IMR-90 (cell line): ENCODE measurements around the gene ATP1A4. TPM values are rescaled to one million over a fixed set of nuclear protein-coding genes. Genes with fewer than 3 reads are reported as not detected.

Experiments
- ATAC-seq: fragments of 200-7000 bp; cut with Tn5 transposase; 2 replicates; pipeline ENCODE4 v1.9.1; 2020; ENCODE audit warnings: low read depth, mild to moderate bottlenecking, moderate library complexity
- BruUV-seq: library from RNA; stranded (reverse); fragments of 400-500 nt; replicated peaks from 2 replicates; lab custom pipeline; 2021; lab: Mats Ljungman, UMichigan
- CTCF ChIA-PET: fragments of 300-600 bp; formaldehyde crosslinking; extraction: SDS; loops from one replicate; lab custom pipeline; 2021; ENCODE audit warnings: antibody characterized with exemption; lab: Yijun Ruan, JAX
- POLR2A ChIA-PET: fragments of 300-600 bp; sonication (Branson Sonifier 250); formaldehyde crosslinking; loops from one replicate; lab custom pipeline; 2022; ENCODE audit warnings: antibody characterized with exemption; ENCODE audit not compliant: unreplicated experiment; lab: Charles Lee
- DNase-seq: peaks from one replicate; pipeline ENCODE4 v3.0.0; 2013
- H2AFZ ChIP-seq: replicated peaks from 2 replicates; pipeline ENCODE3; 2013; ENCODE audit warnings: low read length, mild to moderate bottlenecking; ENCODE audit not compliant: poor library complexity
- H2AK5ac ChIP-seq: 2 replicates; pipeline ENCODE4 v1.6.1; 2013; ENCODE audit warnings: low read depth, low read length, inconsistent platforms
- H2AK9ac ChIP-seq: replicated peaks from 2 replicates; pipeline ENCODE3; 2013; ENCODE audit warnings: mild to moderate bottlenecking, low read depth, low read length, moderate library complexity; ENCODE audit not compliant: poor library complexity
- H2BK120ac ChIP-seq: 2 replicates; pipeline ENCODE4 v1.6.1; 2013; ENCODE audit warnings: low read depth, low read length, inconsistent platforms
- H2BK15ac ChIP-seq: 3 replicates; pipeline ENCODE4 v1.6.1; 2013; ENCODE audit warnings: low read depth, low read length, inconsistent platforms
- H2BK20ac ChIP-seq: 2 replicates; pipeline ENCODE4 v1.6.1; 2013; ENCODE audit warnings: low read depth, mild to moderate bottlenecking, inconsistent platforms, low read length, moderate library complexity
- H2BK5ac ChIP-seq: 2 replicates; pipeline ENCODE4 v1.6.1; 2013; ENCODE audit warnings: mild to moderate bottlenecking, low read depth, low read length, inconsistent platforms; ENCODE audit not compliant: poor library complexity, severe bottlenecking
- H3K14ac ChIP-seq: replicated peaks from 2 replicates; pipeline ENCODE4 v1.6.1; 2013; ENCODE audit warnings: low read depth, low read length, inconsistent platforms
- H3K18ac ChIP-seq: 2 replicates; pipeline ENCODE4 v1.6.1; 2013; ENCODE audit warnings: low read depth, low read length, control low read depth
- H3K23ac ChIP-seq: 2 replicates; pipeline ENCODE4 v1.6.1; 2013; ENCODE audit warnings: low read depth, low read length, inconsistent platforms
- H3K27ac ChIP-seq: 2 replicates; pipeline ENCODE4 v1.5.1; 2013; ENCODE audit warnings: mild to moderate bottlenecking, control low read depth, low read length; ENCODE audit not compliant: insufficient read depth
- H3K27me3 ChIP-seq: 2 replicates; pipeline ENCODE4 v1.6.1; 2013; ENCODE audit warnings: low read length; ENCODE audit not compliant: control insufficient read depth, insufficient read depth
- H3K36me3 ChIP-seq: 2 replicates; pipeline ENCODE4 v1.6.1; 2013; ENCODE audit warnings: low read length, mixed read lengths; ENCODE audit not compliant: control insufficient read depth, insufficient read depth
- H3K4ac ChIP-seq: 2 replicates; pipeline ENCODE4 v1.6.1; 2013; ENCODE audit warnings: low read depth, low read length, inconsistent platforms
- H3K4me1 ChIP-seq: 2 replicates; pipeline ENCODE4 v1.6.1; 2013; ENCODE audit warnings: low read length, mixed read lengths; ENCODE audit not compliant: control insufficient read depth, insufficient read depth
- H3K4me2 ChIP-seq: 2 replicates; pipeline ENCODE4 v1.6.1; 2013; ENCODE audit warnings: low read depth, mild to moderate bottlenecking, control low read depth, low read length, moderate library complexity
- H3K4me3 ChIP-seq: 2 replicates; pipeline ENCODE4 v1.5.1; 2013; ENCODE audit warnings: low read depth, mild to moderate bottlenecking, control low read depth, low read length, moderate library complexity; ENCODE audit not compliant: insufficient read depth
- H3K56ac ChIP-seq: 2 replicates; pipeline ENCODE4 v1.6.1; 2013; ENCODE audit warnings: low read length, inconsistent platforms; ENCODE audit not compliant: insufficient read depth; ENCODE audit errors: extremely low read depth
- H3K79me1 ChIP-seq, 2 experiments: 2 replicates each; pipeline ENCODE4 v1.6.1; 2013; ENCODE audit warnings: low read length in 2 of 2, inconsistent platforms in 1 of 2, low read depth in 1 of 2
- H3K9ac ChIP-seq: 2 replicates; pipeline ENCODE4 v1.6.1; 2013; ENCODE audit warnings: low read depth, low read length, control low read depth
- H3K9me1 ChIP-seq: 2 replicates; pipeline ENCODE4 v1.6.1; 2013; ENCODE audit warnings: low read length, inconsistent platforms; ENCODE audit not compliant: insufficient read depth
- H3K9me3 ChIP-seq: 2 replicates; pipeline ENCODE4 v1.6.1; 2013; ENCODE audit warnings: low read length; ENCODE audit not compliant: control insufficient read depth, insufficient read depth
- H4K20me1 ChIP-seq: 2 replicates; pipeline ENCODE4 v1.6.1; 2013; ENCODE audit warnings: low read length, inconsistent platforms; ENCODE audit not compliant: insufficient read depth
- H4K5ac ChIP-seq: 2 replicates; pipeline ENCODE4 v1.6.1; 2013; ENCODE audit warnings: mild to moderate bottlenecking, low read depth, low read length, control low read depth
- H4K8ac ChIP-seq, 2 experiments: 2 replicates each; pipeline ENCODE4 v1.6.1; 2013; ENCODE audit warnings: low read depth in 2 of 2, low read length in 2 of 2, control low read depth in 1 of 2, inconsistent platforms in 1 of 2
- H4K91ac ChIP-seq: 2 replicates; pipeline ENCODE4 v1.6.1; 2013; ENCODE audit warnings: low read depth, low read length, inconsistent platforms; ENCODE audit not compliant: insufficient read depth
- CEBPB ChIP-seq: IDR thresholded peaks from 2 replicates; pipeline ENCODE4 v1.6.1; 2012; ENCODE audit warnings: low read depth, low read length, improper control_type of control experiment
- FOS ChIP-seq: fragments of 150-350 bp; IDR thresholded peaks from 2 replicates; pipeline ENCODE4 v1.6.1; 2016; ENCODE audit warnings: low read depth, low read length
- MAFK ChIP-seq: IDR thresholded peaks from 2 replicates; pipeline ENCODE4 v1.6.1; 2012; ENCODE audit warnings: low read depth, low read length, improper control_type of control experiment
- MAZ ChIP-seq: IDR thresholded peaks from 2 replicates; pipeline ENCODE4 v1.6.1; 2012; ENCODE audit warnings: low read depth, mild to moderate bottlenecking, low read length, improper control_type of control experiment, moderate library complexity, borderline replicate concordance
- RFX5 ChIP-seq: IDR thresholded peaks from 2 replicates; pipeline ENCODE4 v1.8.0; 2012; ENCODE audit warnings: low read depth, mild to moderate bottlenecking, low read length, moderate library complexity
- SMC3 ChIP-seq: fragments of 150-350 bp; IDR thresholded peaks from 2 replicates; pipeline ENCODE4 v1.6.1; 2016; ENCODE audit warnings: low read depth, mild to moderate bottlenecking, antibody characterized with exemption, low read length, moderate library complexity
- WGBS, 2 experiments: methylation state at CpG; one replicate each; pipeline versions ENCODE4 v1.1.5 to v1.1.7; 2013; ENCODE audit warnings: missing lambda C conversion rate in 2 of 2; ENCODE audit not compliant: insufficient read length in 1 of 2; ENCODE audit errors: extremely low coverage in 2 of 2; 5-methylcytosine and 5-hydroxymethylcytosine counted together
- dilution Hi-C: fragments of 300-500 bp; cut with HindIII; formaldehyde crosslinking; loops from one replicate; pipeline ENCODE4 v1.14.3; 2018; ENCODE audit warnings: low sequenced_read_pairs; ENCODE audit not compliant: unreplicated experiment
- in situ Hi-C: fragments of 300-500 bp; cut with MboI; formaldehyde crosslinking; loops from 3 replicates; pipeline ENCODE4 v1.14.3; 2019; ENCODE audit warnings: low sequenced_read_pairs, inconsistent platforms, mixed read lengths
- intact Hi-C: fragments of 100-400 bp; cut with micrococcal nuclease; formaldehyde crosslinking; loops from 2 replicates; pipeline ENCODE4 v1.10.0; 2022
- polyA plus RNA-seq, 3 experiments: library from polyadenylated mRNA; depleted of rRNA; stranded (reverse); fragments of >200 nt; gene quantifications; 2 replicates each; pipeline ENCODE4 v1.2.3, GENCODE V29; 2012; ENCODE audit warnings: low replicate concordance in 1 of 3
- total RNA-seq: library from RNA; depleted of rRNA; stranded (reverse); fragments of >200 nt; gene quantifications from 2 replicates; pipeline ENCODE4 v1.2.3, GENCODE V29; 2012
- TF ChIP-seq, protein P1 (sequence below): fragments of 150-350 bp; IDR thresholded peaks from 2 replicates; pipeline ENCODE4 v1.6.1; 2016; ENCODE audit warnings: low read depth, mild to moderate bottlenecking, low read length, moderate library complexity, borderline replicate concordance

Gene ATP1A4
- total and polyA plus RNA-seq, 2 of the 4 experiments (the other 2 are of a cell fraction) = not detected

DNA sequence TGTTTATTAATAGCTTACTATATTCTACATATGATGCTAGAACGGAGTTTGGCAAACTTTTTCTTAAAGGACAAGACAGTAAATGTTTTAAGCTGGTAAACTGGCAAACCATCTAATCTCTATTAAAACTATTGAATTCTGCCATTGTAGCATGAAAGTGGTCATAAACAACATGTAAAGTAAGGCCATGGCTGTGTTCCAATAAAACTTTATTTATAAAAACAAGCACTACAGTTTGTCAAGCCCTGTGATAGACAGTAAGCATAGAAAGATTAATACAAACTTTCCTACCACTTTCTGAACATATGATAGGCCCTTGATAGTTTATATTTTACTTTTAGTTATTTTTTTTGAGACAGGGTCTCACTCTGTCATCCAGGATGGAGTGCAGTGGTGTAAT, 76.2 kb downstream of the ATP1A4 start:
- Histone ChIP-seq H2BK120ac (no peak overlapping the region), H3K56ac (no peak overlapping the region), H2AK5ac (no peak overlapping the region), H4K5ac (no peak overlapping the region), H3K18ac (no peak overlapping the region), H3K36me3 (peaks cover 53% of the 10 kb centered on the region), H3K9me1 (peaks cover 6% of the 10 kb centered on the region; the same call in 1 of the 2 replicates), H2BK20ac (no peak overlapping the region), H3K4ac (no peak overlapping the region), H4K8ac (no peak overlapping the region), H3K79me1 (peaks cover 0 to 5% of the 10 kb centered on the region in 2 experiments; a peak in 1 of 4 replicates), H3K9me3 (no peaks in the 10 kb centered on the region), H4K91ac (no peak overlapping the region), H3K27me3 (no peaks in the 10 kb centered on the region), H2AK9ac (no peak overlapping the region), H2BK5ac (no peak overlapping the region), H3K9ac (no peak overlapping the region), H3K4me1 (no peaks in the 10 kb centered on the region), H3K4me3 (no peak overlapping the region), H3K14ac (no peak overlapping the region), H3K4me2 (no peak overlapping the region), H2BK15ac (no peak overlapping the region), H2AFZ (no peak overlapping the region), H3K23ac (no peak overlapping the region), H3K27ac (no peak overlapping the region), H4K20me1 (no peaks in the 10 kb centered on the region; the same call in 1 of the 2 replicates)
- no peak for TF ChIP-seq MAFK
- no peak for TF ChIP-seq FOS
- TF ChIP-seq, protein P1, sequence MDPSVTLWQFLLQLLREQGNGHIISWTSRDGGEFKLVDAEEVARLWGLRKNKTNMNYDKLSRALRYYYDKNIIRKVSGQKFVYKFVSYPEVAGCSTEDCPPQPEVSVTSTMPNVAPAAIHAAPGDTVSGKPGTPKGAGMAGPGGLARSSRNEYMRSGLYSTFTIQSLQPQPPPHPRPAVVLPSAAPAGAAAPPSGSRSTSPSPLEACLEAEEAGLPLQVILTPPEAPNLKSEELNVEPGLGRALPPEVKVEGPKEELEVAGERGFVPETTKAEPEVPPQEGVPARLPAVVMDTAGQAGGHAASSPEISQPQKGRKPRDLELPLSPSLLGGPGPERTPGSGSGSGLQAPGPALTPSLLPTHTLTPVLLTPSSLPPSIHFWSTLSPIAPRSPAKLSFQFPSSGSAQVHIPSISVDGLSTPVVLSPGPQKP = no peak
- no peak for TF ChIP-seq SMC3
- no peak for TF ChIP-seq MAZ
- TF ChIP-seq CEBPB = no peak
- TF ChIP-seq RFX5 = no peak
- ATAC-seq (no peak), DNase-seq (no peak)
- no CpG with 5 or more reads among the region's 1 CpG for WGBS, 2 experiments
- intact Hi-C loops = loop anchor here (5.0 kb wide), 1 partner anchor 70 kb away; no protein-coding TSS in a partner anchor
- POLR2A ChIA-PET = no interaction called here
- in situ Hi-C loops = no loop called here
- dilution Hi-C loops = no loop called here
- no TSS peak for BruUV-seq
- CTCF ChIA-PET = interaction anchor here (3.7 kb wide), 1 partner anchor 24 kb away, joined by 12 read pairs; no protein-coding TSS in a partner anchor
